Stomach (tissue), 9 donors: ENCODE data around the gene PDIK1L. TPM values are rescaled to one million over a fixed set of nuclear protein-coding genes. Genes with fewer than 3 reads are reported as not detected.
"Not testable (repeated sequence)": the region's sequence is repeated elsewhere in the genome, so short reads cannot be mapped to it uniquely, and the experiment has no call there.

ENCODE experiments used
- DNase-seq, 2 donors: peaks; one replicate each; pipeline versions ENCODE4 v3.0.0 to v3.0.0-alpha.2; 2013 to 2019
- H3K27ac ChIP-seq, 5 donors: fragments of 200-600 bp in 4 of 5; sonication (generic) in 4 of 5; one replicate each; pipeline ENCODE4 v1.5.1; 2013 to 2019; ENCODE audit warnings: mild to moderate bottlenecking in 1 of 5, moderate library complexity in 1 of 5
- H3K27me3 ChIP-seq, 3 donors: fragments of 200-600 bp; sonication (generic); one replicate each; pipeline ENCODE4 v1.5.1; 2017 to 2019; ENCODE audit warnings: mixed run types in 1 of 3
- H3K36me3 ChIP-seq, 4 donors: fragments of 200-600 bp; sonication (generic); 1 replicate in 3 of 4; 2 replicates in 1 of 4; pipeline ENCODE4 v1.5.1; 2016 to 2019
- H3K4me1 ChIP-seq, 4 donors: fragments of 200-600 bp; sonication (generic); one replicate each; pipeline ENCODE4 v1.5.1; 2016 to 2019
- H3K4me3 ChIP-seq, 4 donors: fragments of 200-600 bp; sonication (generic) in 3 of 4; one replicate each; pipeline ENCODE4 v1.5.1; 2016 to 2019; ENCODE audit warnings: mild to moderate bottlenecking in 1 of 4
- H3K9me3 ChIP-seq, 4 donors: fragments of 200-600 bp; sonication (generic); one replicate each; pipeline ENCODE4 v1.5.1; 2016 to 2019
- EP300 ChIP-seq: sonication (generic); formaldehyde crosslinking; IDR thresholded peaks from one replicate; pipeline ENCODE4 v1.6.1; 2017; ENCODE audit warnings: antibody characterized with exemption
- POLR2A ChIP-seq, 4 donors: fragments of 450-650 bp; IDR thresholded peaks; one replicate each; pipeline ENCODE4 v1.6.1; 2016; ENCODE audit warnings: antibody characterized with exemption in 4 of 4, control low read depth in 2 of 4, mild to moderate bottlenecking in 1 of 4, moderate library complexity in 1 of 4
- POLR2AphosphoS5 ChIP-seq, 3 donors: sonication (generic); formaldehyde crosslinking; IDR thresholded peaks; one replicate each; pipeline ENCODE4 v1.6.1; 2016; ENCODE audit warnings: antibody characterized with exemption in 3 of 3
- WGBS, 5 donors: extraction: QIAGEN DNeasy Blood & Tissue Kit in 3 of 5; methylation state at CpG; one replicate each; pipeline versions ENCODE4 v1.1.5 to v1.1.7; 2013 to 2018; 5-methylcytosine and 5-hydroxymethylcytosine counted together
- intact Hi-C: fragments of 100-400 bp; cut with DNase I; formaldehyde crosslinking; loops from one replicate; pipeline ENCODE4 v1.15.1; 2023; ENCODE audit warnings: low total_unique reads
- polyA plus RNA-seq, 3 donors: library from polyadenylated mRNA; stranded (reverse); fragments of 200-250 nt; gene quantifications; one replicate each; pipeline ENCODE4 v1.2.3, GENCODE V29; 2013
- total RNA-seq, 5 donors: library from RNA; depleted of rRNA; stranded (reverse); fragments of >200 nt; gene quantifications; one replicate each; pipeline versions ENCODE4 v1.1.0 to v1.2.3, GENCODE V29; 2014 to 2016
- TF ChIP-seq, protein P1 (sequence below), 7 experiments: fragments of 450-650 bp in 4 of 7; fragments of 200-600 bp in 3 of 7; sonication (generic) in 3 of 7; IDR thresholded peaks; one replicate each; pipeline ENCODE4 v1.5.1; 2016 to 2019; ENCODE audit warnings: antibody characterized with exemption in 7 of 7, control low read depth in 2 of 7, mild to moderate bottlenecking in 1 of 7
- donor health status: healthy with polysubstance abuse.
- donor health status: Bipolar disorder and iron deficiency.
- donor health status: healthy.

The PDIK1L gene
- total and polyA plus RNA-seq, 8 donors = 1.8 to 33.8 (median 3.7) TPM

DNA sequence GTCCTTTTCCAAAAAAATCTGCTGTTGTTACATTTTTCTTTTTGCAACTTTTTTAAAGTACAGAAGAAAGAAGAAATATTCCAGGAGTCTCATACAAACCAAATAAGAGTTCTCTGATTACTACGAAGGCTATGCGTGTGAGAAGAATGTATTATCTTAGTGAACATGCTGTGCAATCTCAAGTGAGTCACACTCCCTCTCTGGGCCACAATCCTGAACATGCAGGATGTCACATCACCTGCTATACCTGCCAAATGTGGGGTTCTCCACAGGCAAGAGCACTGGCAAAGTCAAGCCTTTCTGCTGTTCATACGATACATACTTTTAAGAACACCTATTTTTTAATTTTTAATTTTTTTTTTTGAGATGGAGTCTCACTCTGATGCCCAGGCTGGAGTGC is 22.5 kb upstream of the PDIK1L start:
- H3K36me3 ChIP-seq = no peaks in the 10 kb centered on the region

DNA sequence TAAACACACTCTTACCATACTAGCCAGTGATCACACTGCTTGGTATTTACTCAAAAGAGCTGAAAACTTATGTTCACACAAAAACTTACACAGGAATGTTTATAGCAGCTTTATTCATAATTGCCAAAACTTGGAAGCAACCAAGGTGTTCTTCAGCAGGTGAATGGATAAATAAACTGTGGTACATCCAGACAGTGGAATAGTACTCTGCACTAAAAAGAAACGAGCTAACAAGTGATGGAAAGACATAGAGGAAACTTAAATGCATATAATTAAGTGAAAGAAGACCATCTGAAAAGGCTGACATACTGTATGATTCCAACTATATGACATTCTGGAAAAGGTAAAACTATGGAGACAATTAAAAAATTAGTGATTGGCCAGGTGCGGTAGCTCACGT is 20.7 kb upstream of the PDIK1L start:
- Histone ChIP-seq H3K27me3 (peaks cover 0 to 56% (median 7%) of the 10 kb centered on the region in 3 donors), H3K4me3 (no peak overlapping the region), H3K4me1 (peaks cover 0 to 20% (median 5%) of the 10 kb centered on the region in 4 donors), H3K36me3 (no peaks in the 10 kb centered on the region), H3K9me3 (no peaks in the 10 kb centered on the region), H3K27ac (no peak overlapping the region)
- intact Hi-C loops = no loop called here
- TF ChIP-seq, protein P1, sequence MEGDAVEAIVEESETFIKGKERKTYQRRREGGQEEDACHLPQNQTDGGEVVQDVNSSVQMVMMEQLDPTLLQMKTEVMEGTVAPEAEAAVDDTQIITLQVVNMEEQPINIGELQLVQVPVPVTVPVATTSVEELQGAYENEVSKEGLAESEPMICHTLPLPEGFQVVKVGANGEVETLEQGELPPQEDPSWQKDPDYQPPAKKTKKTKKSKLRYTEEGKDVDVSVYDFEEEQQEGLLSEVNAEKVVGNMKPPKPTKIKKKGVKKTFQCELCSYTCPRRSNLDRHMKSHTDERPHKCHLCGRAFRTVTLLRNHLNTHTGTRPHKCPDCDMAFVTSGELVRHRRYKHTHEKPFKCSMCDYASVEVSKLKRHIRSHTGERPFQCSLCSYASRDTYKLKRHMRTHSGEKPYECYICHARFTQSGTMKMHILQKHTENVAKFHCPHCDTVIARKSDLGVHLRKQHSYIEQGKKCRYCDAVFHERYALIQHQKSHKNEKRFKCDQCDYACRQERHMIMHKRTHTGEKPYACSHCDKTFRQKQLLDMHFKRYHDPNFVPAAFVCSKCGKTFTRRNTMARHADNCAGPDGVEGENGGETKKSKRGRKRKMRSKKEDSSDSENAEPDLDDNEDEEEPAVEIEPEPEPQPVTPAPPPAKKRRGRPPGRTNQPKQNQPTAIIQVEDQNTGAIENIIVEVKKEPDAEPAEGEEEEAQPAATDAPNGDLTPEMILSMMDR (IDR thresholded peaks at IDR 0.05) = no peak
- no peak for TF ChIP-seq POLR2AphosphoS5 (IDR thresholded peaks at IDR 0.05)
- no peak for TF ChIP-seq POLR2A (IDR thresholded peaks at IDR 0.05)
- TF ChIP-seq EP300 = no peak
- no peak for DNase-seq
- WGBS, 5 donors = 85 to 90% (median 87%) methylated on average over 3 of the region's 3 CpGs

More for the DNA sequence above, 22.5 kb upstream of the PDIK1L start:
- Histone ChIP-seq H3K4me1 (peaks cover 0 to 10% (median 4%) of the 10 kb centered on the region in 4 donors), H3K27ac (no peak overlapping the region), H3K27me3 (peaks cover 0 to 64% (median 7%) of the 10 kb centered on the region in 3 donors), H3K9me3 (no peaks in the 10 kb centered on the region), H3K4me3 (no peak overlapping the region)
- 89 to 97% (median 96%) methylated on average over 3 of the region's 3 CpGs for WGBS, 5 donors
- DNase-seq = no peak
- TF ChIP-seq POLR2A (IDR thresholded peaks at IDR 0.05) (no peak), EP300 (no peak), POLR2AphosphoS5 (IDR thresholded peaks at IDR 0.05) (no peak)
- TF ChIP-seq, protein P1 (IDR thresholded peaks at IDR 0.05) = no peak
- intact Hi-C loops = no loop called here

DNA sequence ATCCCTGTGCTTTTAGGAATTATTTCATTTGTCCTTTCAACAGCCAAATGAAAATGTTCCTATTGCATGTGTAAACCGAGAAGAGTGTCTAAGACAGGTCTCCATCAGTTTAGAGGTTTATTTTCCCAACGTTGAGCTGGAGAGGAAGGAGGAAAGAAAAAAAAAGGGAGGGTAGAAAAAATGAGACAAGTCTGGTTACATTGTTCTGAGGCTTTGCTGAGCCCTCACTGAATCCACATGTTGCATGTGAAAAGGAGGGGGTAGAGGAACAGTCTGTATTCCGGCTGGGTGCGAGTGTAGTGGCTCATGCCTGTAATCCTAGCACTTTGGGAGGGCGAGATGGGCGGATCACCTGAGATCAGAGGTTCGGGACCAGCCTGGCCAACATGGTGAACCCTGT is 19.2 kb upstream of the PDIK1L start:
- Histone ChIP-seq H3K36me3 (no peaks in the 10 kb centered on the region), H3K27me3 (peaks cover 0 to 50% (median 7%) of the 10 kb centered on the region in 3 donors), H3K27ac (no peak overlapping the region), H3K4me3 (no peak overlapping the region), H3K9me3 (no peaks in the 10 kb centered on the region), H3K4me1 (peaks cover 0 to 20% (median 5%) of the 10 kb centered on the region in 4 donors)
- WGBS, 5 donors = 68 to 74% (median 72%) methylated on average over 7 of the region's 7 CpGs
- no peak for TF ChIP-seq EP300
- TF ChIP-seq, protein P1 (IDR thresholded peaks at IDR 0.05) = no peak
- TF ChIP-seq POLR2A (IDR thresholded peaks at IDR 0.05) = no peak
- TF ChIP-seq POLR2AphosphoS5 (IDR thresholded peaks at IDR 0.05) = no peak
- intact Hi-C loops = no loop called here
- DNase-seq = no peak

DNA sequence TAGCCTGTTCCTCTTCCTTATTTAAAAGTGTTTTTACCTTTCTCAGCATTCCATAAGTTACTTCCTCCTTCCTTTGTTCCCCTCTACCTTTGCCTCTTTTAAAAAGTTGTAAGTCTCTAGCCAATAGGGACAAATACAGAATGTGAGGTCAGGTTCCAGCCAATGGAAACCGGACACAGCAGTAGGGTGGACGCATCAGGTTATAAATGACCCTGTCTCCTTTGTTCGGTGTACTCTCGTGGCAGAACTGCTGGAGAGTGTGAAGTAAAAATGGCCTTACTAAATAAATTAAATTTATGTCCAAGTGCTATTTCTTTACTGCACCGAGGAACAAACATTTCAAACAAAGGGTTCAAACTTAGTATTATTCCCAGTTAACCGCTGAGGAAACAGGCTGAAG is 18.1 kb upstream of the PDIK1L start:
- H3K9me3 ChIP-seq, intact Hi-C loops, DNase-seq: not testable (repeated sequence)

DNA sequence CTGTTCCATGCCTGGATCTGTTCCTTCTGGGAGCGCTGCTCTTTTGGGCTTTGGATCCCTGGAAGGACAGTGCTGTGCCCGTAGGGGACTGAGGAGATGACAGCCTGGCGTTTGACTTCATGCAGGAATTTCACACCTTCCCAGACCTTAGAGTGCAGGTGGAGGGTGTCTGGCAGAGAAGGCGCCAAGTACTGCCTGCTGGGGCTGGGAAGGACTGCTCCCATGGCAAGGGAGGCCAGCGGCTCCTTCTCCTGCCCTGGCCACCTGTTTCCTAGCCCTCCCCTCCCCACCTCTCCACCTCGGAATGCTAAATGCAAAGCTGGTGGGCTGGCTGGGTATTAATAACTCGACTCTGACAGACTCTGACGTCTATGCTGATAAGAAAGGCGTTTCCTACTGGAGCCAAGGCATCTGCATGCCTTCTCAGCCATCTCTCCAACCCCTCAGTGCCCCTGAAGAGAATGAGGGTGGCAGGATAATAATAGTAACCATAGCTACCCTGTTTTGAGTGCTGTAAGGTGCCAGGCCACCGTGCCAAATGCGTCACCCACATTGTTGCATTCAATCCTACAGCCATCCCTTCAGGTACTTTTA is 17.5 kb upstream of the PDIK1L start:
- peak in 1 of 2 donors; percentile 73 for DNase-seq
- Histone ChIP-seq H3K36me3 (no peaks in the 10 kb centered on the region), H3K27ac (peak overlapping the region in 2 of 5 donors; percentile 8 to 39), H3K4me3 (no peak overlapping the region), H3K4me1 (peaks cover 0 to 20% (median 5%) of the 10 kb centered on the region in 4 donors), H3K9me3 (no peaks in the 10 kb centered on the region), H3K27me3 (peaks cover 0 to 43% (median 7%) of the 10 kb centered on the region in 3 donors)
- WGBS, 5 donors = 25 to 39% (median 30%) methylated on average over 9 to 11 of the region's 11 CpGs
- TF ChIP-seq POLR2AphosphoS5 (IDR thresholded peaks at IDR 0.05) = no peak
- TF ChIP-seq POLR2A (IDR thresholded peaks at IDR 0.05) = no peak
- no peak for TF ChIP-seq EP300
- TF ChIP-seq, protein P1 (IDR thresholded peaks at IDR 0.05) = no peak
- intact Hi-C loops = no loop called here

More for the DNA sequence above, 18.1 kb upstream of the PDIK1L start:
- H3K36me3 ChIP-seq, H3K4me3 ChIP-seq: not testable (repeated sequence)
- peaks cover 0 to 20% (median 5%) of the 10 kb centered on the region in 4 donors for H3K4me1 ChIP-seq
- peaks cover 0 to 46% (median 7%) of the 10 kb centered on the region in 3 donors for H3K27me3 ChIP-seq
- H3K27ac ChIP-seq = peak overlapping the region in 2 of 5 donors; percentile 8 to 39
- 20 to 35% (median 30%) methylated on average over 6 of the region's 6 CpGs for WGBS, 5 donors
